GM23248 (cell line): ENCODE results near the gene KATNB1.

ENCODE experiments used
- EZH2 ChIP-seq: fragments of 200-600 bp; sonication (generic); IDR thresholded peaks from 2 replicates; pipeline ENCODE4 v1.6.1; 2018; ENCODE audit warnings: antibody characterized with exemption, mild to moderate bottlenecking; ENCODE audit not compliant: insufficient read depth, poor library complexity, severe bottlenecking
- EZH2phosphoT487 ChIP-seq: fragments of 200-600 bp; sonication (generic); IDR thresholded peaks from 2 replicates; pipeline ENCODE4 v1.6.1; 2018; ENCODE audit warnings: antibody characterized with exemption, moderate library complexity, mild to moderate bottlenecking, low read depth; ENCODE audit not compliant: insufficient read depth

GRCh38 chr16:57760357-57761160 lies 25.0 kb downstream of the KATNB1 start:
- TF ChIP-seq EZH2 (no peak), EZH2phosphoT487 (no peak)
